ENCODE data around the gene STPG4.
"Not testable (repeated sequence)": the region's sequence is repeated elsewhere in the genome, so short reads cannot be mapped to it uniquely, and the experiment has no call there.

- TF ChIP-seq CTCF, POLR2A (IDR thresholded peaks at IDR 0.05): not testable (repeated sequence)
Observed at GRCh38 chr2:47106231-47106630, 48.9 kb downstream of the STPG4 start.

Measured in Peyer's patch (tissue), 4 donors.